Nephron (organoid): ENCODE data around the gene ARHGEF28.

Experiments
- H3K27ac Mint-ChIP-seq, 3 experiments: 2 replicates each; pipeline ENCODE4 v1.8.0; 2020; ENCODE audit warnings: mixed read lengths in 3 of 3, mild to moderate bottlenecking in 2 of 3, moderate library complexity in 1 of 3
- H3K27me3 Mint-ChIP-seq: 2 replicates; pipeline ENCODE4 v1.8.0; 2021; ENCODE audit warnings: low read depth, mild to moderate bottlenecking, moderate library complexity, mixed read lengths
- H3K36me3 Mint-ChIP-seq: 2 replicates; pipeline ENCODE4 v1.8.0; 2020; ENCODE audit warnings: low read depth, mixed read lengths
- H3K4me1 Mint-ChIP-seq: 2 replicates; pipeline ENCODE4 v1.8.0; 2020; ENCODE audit warnings: mixed read lengths
- H3K4me3 Mint-ChIP-seq, 3 experiments: 2 replicates each; pipeline ENCODE4 v1.8.0; 2020; ENCODE audit warnings: mild to moderate bottlenecking in 3 of 3, mixed read lengths in 3 of 3, moderate library complexity in 2 of 3
- H3K9me3 Mint-ChIP-seq: 2 replicates; pipeline ENCODE4 v1.8.0; 2020; ENCODE audit warnings: mixed read lengths
- CTCF ChIP-seq, 3 experiments: fragments of 200-600 bp; sonication (generic); IDR thresholded peaks; one replicate each; pipeline ENCODE4 v1.5.0; 2021; ENCODE audit warnings: antibody characterized with exemption in 3 of 3; ENCODE audit not compliant: unreplicated experiment in 3 of 3

The ARHGEF28 gene

GRCh38 chr5:73861313-73861988 lies 235.5 kb downstream of the ARHGEF28 start:
- Mint-ChIP-seq H3K36me3 (peaks cover 37% of the 10 kb centered on the region), H3K27me3 (no peaks in the 10 kb centered on the region), H3K4me1 (no peaks in the 10 kb centered on the region), H3K4me3 (no peak overlapping the region), H3K9me3 (no peaks in the 10 kb centered on the region), H3K27ac (no peak overlapping the region)
- TF ChIP-seq CTCF (IDR thresholded peaks at IDR 0.05; ENCODE audit: unreplicated experiment in 3 of 3): no peak

GRCh38 chr5:73862796-73863195 lies 236.8 kb downstream of the ARHGEF28 start:
- no peaks in the 10 kb centered on the region for H3K9me3 Mint-ChIP-seq

GRCh38 chr5:73863876-73864275 lies 237.9 kb downstream of the ARHGEF28 start:
- Mint-ChIP-seq H3K4me3 (no peak overlapping the region), H3K9me3 (no peaks in the 10 kb centered on the region), H3K4me1 (no peaks in the 10 kb centered on the region), H3K36me3 (peaks cover 39% of the 10 kb centered on the region), H3K27me3 (no peaks in the 10 kb centered on the region), H3K27ac (no peak overlapping the region)
- TF ChIP-seq CTCF (IDR thresholded peaks at IDR 0.05; ENCODE audit: unreplicated experiment in 3 of 3): no peak

More at GRCh38 chr5:73862796-73863195, 236.8 kb downstream of the ARHGEF28 start:
- no peak overlapping the region for H3K27ac Mint-ChIP-seq
- TF ChIP-seq CTCF (IDR thresholded peaks at IDR 0.05; ENCODE audit: unreplicated experiment in 3 of 3): no peak
- peaks cover 47% of the 10 kb centered on the region for H3K36me3 Mint-ChIP-seq
- no peaks in the 10 kb centered on the region for H3K4me1 Mint-ChIP-seq
- no peak overlapping the region for H3K4me3 Mint-ChIP-seq
- H3K27me3 Mint-ChIP-seq: no peaks in the 10 kb centered on the region

- Mint-ChIP-seq H3K9me3 (no peaks in the 10 kb centered on the region), H3K36me3 (peaks cover 34% of the 10 kb centered on the region), H3K4me1 (no peaks in the 10 kb centered on the region), H3K4me3 (no peak overlapping the region), H3K27ac (no peak overlapping the region), H3K27me3 (no peaks in the 10 kb centered on the region)
- no peak for TF ChIP-seq CTCF (IDR thresholded peaks at IDR 0.05; ENCODE audit: unreplicated experiment in 3 of 3)
Measured at GRCh38 chr5:73865315-73865714, 239.3 kb downstream of the ARHGEF28 start.

- no peaks in the 10 kb centered on the region for H3K4me1 Mint-ChIP-seq
Measured at GRCh38 chr5:73867345-73868335, 241.6 kb downstream of the ARHGEF28 start.

More at GRCh38 chr5:73867345-73868335, 241.6 kb downstream of the ARHGEF28 start:
- Mint-ChIP-seq H3K36me3 (peaks cover 39% of the 10 kb centered on the region), H3K9me3 (no peaks in the 10 kb centered on the region), H3K27ac (no peak overlapping the region), H3K27me3 (no peaks in the 10 kb centered on the region), H3K4me3 (no peak overlapping the region)
- no peak for TF ChIP-seq CTCF (IDR thresholded peaks at IDR 0.05; ENCODE audit: unreplicated experiment in 3 of 3)
